Nephron (organoid): ENCODE results near the gene SYNDIG1.

Experiments used
- H3K27ac Mint-ChIP-seq, 3 experiments: 2 replicates each; pipeline ENCODE4 v1.8.0; 2020; ENCODE audit warnings: mixed read lengths in 3 of 3, mild to moderate bottlenecking in 2 of 3, moderate library complexity in 1 of 3
- H3K27me3 Mint-ChIP-seq: 2 replicates; pipeline ENCODE4 v1.8.0; 2021; ENCODE audit warnings: low read depth, mild to moderate bottlenecking, moderate library complexity, mixed read lengths
- H3K36me3 Mint-ChIP-seq: 2 replicates; pipeline ENCODE4 v1.8.0; 2020; ENCODE audit warnings: low read depth, mixed read lengths
- H3K4me1 Mint-ChIP-seq: 2 replicates; pipeline ENCODE4 v1.8.0; 2020; ENCODE audit warnings: mixed read lengths
- H3K4me3 Mint-ChIP-seq, 3 experiments: 2 replicates each; pipeline ENCODE4 v1.8.0; 2020; ENCODE audit warnings: mild to moderate bottlenecking in 3 of 3, mixed read lengths in 3 of 3, moderate library complexity in 2 of 3
- H3K9me3 Mint-ChIP-seq: 2 replicates; pipeline ENCODE4 v1.8.0; 2020; ENCODE audit warnings: mixed read lengths
- TF ChIP-seq, protein P1 (sequence below), 3 experiments: fragments of 200-600 bp; sonication (generic); IDR thresholded peaks; one replicate each; pipeline ENCODE4 v1.5.0; 2021; ENCODE audit warnings: antibody characterized with exemption in 3 of 3; ENCODE audit not compliant: unreplicated experiment in 3 of 3

Gene SYNDIG1

DNA sequence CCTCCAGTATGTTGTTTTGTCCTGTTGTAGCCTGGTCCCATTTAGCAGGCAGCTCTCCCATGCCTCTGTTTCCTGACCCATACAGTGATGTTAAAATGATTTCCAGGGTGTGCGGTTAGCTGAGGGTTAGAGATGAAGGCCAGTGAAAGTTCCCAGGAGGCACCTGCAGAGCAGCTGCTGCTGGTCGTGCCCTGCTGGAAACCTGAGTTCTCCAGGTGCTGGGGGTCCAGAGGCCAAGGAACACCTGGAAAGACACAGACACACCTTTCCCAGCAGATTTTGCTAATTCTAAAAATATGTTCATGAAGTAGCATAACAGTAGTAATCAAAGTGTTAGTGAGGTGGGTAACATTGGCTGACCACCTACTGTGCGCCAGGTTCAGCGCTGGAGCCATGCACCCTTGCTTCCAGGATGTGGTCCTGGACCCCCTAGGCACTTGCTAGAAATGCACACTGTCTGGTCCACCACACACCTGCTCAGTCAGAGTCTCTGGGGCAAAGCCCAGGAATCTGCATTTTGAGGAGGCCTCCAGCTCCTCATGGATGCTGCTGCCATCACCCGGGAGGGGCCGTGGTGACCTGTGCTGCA is 118.7 kb downstream of the SYNDIG1 start:
- H3K36me3 Mint-ChIP-seq = peaks cover 3% of the 10 kb centered on the region

DNA sequence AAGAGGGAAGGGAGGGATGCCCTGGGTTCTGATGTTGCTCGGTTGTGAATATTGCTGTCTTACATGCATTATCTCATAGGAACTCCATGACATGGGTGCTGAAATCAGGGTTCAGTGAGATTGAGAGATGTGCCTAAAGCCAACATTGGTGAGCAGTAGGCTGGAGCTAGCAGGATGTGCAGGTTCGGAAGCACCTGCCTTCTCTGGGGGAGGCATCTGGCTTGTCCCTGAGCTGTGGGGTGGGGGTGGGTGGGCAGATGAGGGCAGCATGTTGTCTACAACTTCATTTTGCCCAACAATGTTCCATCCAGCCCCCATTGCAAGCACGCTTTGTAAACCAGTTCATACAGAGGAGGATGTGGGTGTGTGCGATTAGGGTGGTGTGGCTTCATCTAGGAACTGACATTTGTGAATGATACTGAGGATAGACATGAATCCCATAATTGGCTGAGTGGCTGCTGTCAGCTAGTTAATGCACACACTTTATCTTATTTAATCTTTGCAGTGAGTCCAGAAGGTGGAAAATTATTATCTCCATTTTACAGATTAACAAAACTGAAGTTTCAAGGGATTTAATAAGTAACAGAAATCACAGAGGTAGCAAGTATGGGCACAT is 119.4 kb downstream of the SYNDIG1 start:
- peaks cover 6% of the 10 kb centered on the region for H3K36me3 Mint-ChIP-seq
- peaks cover 6% of the 10 kb centered on the region for H3K4me1 Mint-ChIP-seq
- H3K9me3 Mint-ChIP-seq = no peaks in the 10 kb centered on the region
- H3K27me3 Mint-ChIP-seq = peaks cover 13% of the 10 kb centered on the region
- H3K4me3 Mint-ChIP-seq = no peak overlapping the region
- H3K27ac Mint-ChIP-seq = no peak overlapping the region
- TF ChIP-seq, protein P1, sequence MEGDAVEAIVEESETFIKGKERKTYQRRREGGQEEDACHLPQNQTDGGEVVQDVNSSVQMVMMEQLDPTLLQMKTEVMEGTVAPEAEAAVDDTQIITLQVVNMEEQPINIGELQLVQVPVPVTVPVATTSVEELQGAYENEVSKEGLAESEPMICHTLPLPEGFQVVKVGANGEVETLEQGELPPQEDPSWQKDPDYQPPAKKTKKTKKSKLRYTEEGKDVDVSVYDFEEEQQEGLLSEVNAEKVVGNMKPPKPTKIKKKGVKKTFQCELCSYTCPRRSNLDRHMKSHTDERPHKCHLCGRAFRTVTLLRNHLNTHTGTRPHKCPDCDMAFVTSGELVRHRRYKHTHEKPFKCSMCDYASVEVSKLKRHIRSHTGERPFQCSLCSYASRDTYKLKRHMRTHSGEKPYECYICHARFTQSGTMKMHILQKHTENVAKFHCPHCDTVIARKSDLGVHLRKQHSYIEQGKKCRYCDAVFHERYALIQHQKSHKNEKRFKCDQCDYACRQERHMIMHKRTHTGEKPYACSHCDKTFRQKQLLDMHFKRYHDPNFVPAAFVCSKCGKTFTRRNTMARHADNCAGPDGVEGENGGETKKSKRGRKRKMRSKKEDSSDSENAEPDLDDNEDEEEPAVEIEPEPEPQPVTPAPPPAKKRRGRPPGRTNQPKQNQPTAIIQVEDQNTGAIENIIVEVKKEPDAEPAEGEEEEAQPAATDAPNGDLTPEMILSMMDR (IDR thresholded peaks at IDR 0.05; ENCODE audit: unreplicated experiment in 3 of 3) = no peak

More for the DNA sequence above, 118.7 kb downstream of the SYNDIG1 start:
- Mint-ChIP-seq H3K9me3 (no peaks in the 10 kb centered on the region), H3K27me3 (peaks cover 13% of the 10 kb centered on the region), H3K4me3 (no peak overlapping the region), H3K27ac (no peak overlapping the region), H3K4me1 (peaks cover 6% of the 10 kb centered on the region)
- TF ChIP-seq, protein P1 (IDR thresholded peaks at IDR 0.05; ENCODE audit: unreplicated experiment in 3 of 3) = no peak

DNA sequence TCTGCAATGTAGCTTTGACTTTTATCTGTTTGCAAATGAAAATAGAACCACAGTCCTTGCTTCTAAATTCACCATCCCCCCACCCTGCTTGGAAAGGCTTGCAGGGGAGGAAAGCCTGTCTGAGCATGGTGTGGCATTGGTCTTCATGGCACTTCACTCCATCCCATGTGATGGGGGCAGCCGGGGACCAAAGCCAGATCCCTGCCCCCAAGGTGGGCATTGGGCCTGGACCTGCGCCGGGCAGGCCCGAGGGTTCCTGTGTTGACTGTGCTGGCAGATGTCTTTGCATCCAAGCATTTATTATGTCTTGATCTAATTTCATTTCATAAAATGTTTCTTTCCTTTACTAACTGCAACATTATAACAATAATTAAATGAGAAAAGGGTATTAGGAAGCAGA is 120.0 kb downstream of the SYNDIG1 start:
- H3K36me3 Mint-ChIP-seq = peaks cover 10% of the 10 kb centered on the region
- peaks cover 6% of the 10 kb centered on the region for H3K4me1 Mint-ChIP-seq
- TF ChIP-seq, protein P1 (IDR thresholded peaks at IDR 0.05; ENCODE audit: unreplicated experiment in 3 of 3) = no peak
- H3K9me3 Mint-ChIP-seq = no peaks in the 10 kb centered on the region
- peaks cover 13% of the 10 kb centered on the region for H3K27me3 Mint-ChIP-seq
- H3K4me3 Mint-ChIP-seq = no peak overlapping the region
- no peak overlapping the region for H3K27ac Mint-ChIP-seq

DNA sequence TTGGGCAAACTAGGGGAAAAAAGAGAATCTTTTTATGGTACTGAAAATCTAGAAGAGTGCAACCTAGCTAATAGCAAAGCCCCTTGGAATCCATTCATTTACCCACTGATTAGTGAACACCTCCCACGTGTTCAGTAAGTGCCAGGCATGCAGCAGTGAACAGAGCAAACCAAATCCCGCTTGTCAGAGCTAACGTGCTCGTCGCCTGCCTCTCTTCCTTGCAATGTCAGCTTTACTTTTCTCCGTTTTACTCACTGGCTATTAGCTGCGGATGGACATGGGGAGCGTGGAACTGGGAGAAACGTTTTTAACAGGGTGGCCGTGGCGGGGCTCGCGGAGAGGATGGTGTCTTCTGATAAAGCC is 120.4 kb downstream of the SYNDIG1 start:
- peak overlapping the region in 1 of 3 experiments; percentile 45 for H3K27ac Mint-ChIP-seq
- H3K4me3 Mint-ChIP-seq = no peak overlapping the region
- peaks cover 6% of the 10 kb centered on the region for H3K4me1 Mint-ChIP-seq
- TF ChIP-seq, protein P1 (IDR thresholded peaks at IDR 0.05; ENCODE audit: unreplicated experiment in 3 of 3) = no peak
- H3K36me3 Mint-ChIP-seq = peaks cover 15% of the 10 kb centered on the region
- peaks cover 13% of the 10 kb centered on the region for H3K27me3 Mint-ChIP-seq
- H3K9me3 Mint-ChIP-seq = peaks cover 2% of the 10 kb centered on the region

DNA sequence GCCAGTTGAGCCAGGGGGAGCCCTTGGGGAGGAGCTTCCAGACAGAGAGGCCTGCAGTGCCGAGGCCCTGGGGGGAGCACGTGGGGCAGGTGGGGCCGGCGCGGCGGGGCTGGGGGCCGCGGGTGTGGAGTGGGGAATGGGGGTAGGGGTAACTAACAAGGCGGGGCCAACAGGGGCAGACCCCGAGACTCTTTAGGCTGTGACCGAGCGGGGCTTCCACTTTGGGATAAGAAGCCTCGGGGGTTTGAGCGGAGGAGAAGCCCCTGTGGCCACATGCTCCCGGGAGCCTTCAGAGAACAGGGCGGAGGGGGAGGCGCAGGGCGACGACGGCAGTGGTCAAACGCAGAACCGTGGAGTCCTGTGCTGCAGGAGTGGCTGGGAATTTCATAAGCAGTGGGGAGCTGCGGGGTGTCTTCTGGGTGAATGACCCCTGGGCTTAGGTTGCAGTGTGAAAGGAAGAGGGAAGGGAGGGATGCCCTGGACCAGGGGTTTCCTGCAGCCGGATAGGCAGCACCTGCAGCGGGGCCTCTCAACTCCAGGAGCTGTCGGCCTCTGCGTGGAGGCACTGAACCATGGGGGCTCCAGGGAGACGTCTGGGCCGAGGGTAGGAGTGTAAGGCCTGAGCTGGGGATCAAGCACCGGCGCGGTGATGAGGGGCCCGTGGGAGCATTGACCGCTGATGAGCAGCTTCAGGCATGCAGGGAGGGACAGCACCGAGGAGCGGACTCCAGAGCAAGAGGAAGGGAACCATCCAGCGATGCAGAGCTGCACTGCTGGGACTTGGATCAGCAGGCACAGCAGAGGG is 121.0 kb downstream of the SYNDIG1 start:
- Mint-ChIP-seq H3K9me3 (peaks cover 2% of the 10 kb centered on the region), H3K4me1 (peaks cover 6% of the 10 kb centered on the region), H3K27me3 (peaks cover 13% of the 10 kb centered on the region), H3K27ac (peak overlapping the region in 1 of 3 experiments; percentile 22), H3K36me3 (peaks cover 15% of the 10 kb centered on the region), H3K4me3 (no peak overlapping the region)
- TF ChIP-seq, protein P1 (IDR thresholded peaks at IDR 0.05; ENCODE audit: unreplicated experiment in 3 of 3) = no peak
